ENCODE results near the gene PHPT1. TPM values are rescaled to one million over a fixed set of nuclear protein-coding genes. Genes with fewer than 3 reads are reported as not detected.
"Not testable (repeated sequence)": the region's sequence is repeated elsewhere in the genome, so short reads cannot be mapped to it uniquely, and the experiment has no call there.

The PHPT1 gene
- total and polyA plus RNA-seq, 2 donors from 2014 or later: 108 to 283 TPM

DNA sequence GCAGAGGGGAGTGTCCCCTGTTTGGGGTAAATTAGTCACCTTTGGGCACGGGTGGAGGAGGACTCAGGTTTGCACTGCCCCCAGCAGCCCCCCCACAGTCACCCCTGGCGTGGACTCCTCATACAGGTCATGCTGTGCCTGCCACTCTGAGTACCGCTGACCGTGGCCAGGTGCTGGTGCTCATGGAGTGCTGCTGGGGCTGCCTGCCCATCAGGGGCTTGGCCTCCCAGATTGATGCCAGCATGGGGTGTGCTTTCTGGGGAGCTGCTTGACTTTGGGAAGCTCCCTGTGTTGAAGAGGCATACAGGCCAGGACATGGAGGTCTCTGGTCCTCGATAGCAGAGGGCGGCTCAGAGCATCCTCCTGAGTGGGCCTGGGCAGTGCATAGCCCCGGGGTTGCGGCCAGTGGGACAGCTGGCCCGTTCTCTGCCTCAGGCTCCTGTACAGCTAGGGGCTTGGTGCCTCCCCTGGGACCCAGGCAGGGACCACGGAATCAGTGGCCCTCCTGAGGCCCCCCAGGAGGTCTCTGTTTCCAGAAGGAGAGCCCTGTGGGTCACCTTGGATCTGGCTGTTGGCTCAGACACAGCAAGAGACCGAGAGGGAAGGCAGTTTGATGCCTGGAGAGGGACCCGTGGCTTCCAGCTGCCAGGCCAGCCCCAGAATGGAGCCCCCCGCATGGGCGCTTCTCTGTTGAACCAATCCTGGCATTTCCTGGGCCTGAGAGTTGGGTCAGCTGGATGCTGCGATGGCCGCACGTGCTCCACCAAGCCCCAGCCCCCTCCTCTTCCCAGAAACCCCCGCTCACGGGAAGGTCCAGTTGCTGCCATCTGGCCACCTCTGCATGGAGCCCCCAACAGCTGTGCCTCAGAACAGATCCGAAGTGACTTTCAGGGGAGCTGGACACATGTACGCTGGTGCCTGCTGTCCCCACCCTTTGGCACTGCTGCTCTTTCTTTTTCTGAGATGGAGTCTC is 13.0 kb upstream of the PHPT1 start:
- TF ChIP-seq CTCF (IDR thresholded peaks at IDR 0.05; ENCODE audit: borderline replicate concordance, extremely low read depth, insufficient read depth): no peak
- Histone ChIP-seq H3K36me3 (ENCODE audit: control insufficient read depth in 2 of 3, insufficient read depth in 3 of 3, low read length in 3 of 3) (no peaks in the 10 kb centered on the region), H3K27me3 (ENCODE audit: control insufficient read depth, insufficient read depth, low read length) (no peaks in the 10 kb centered on the region), H3K9me3 (ENCODE audit: control insufficient read depth in 2 of 3, insufficient read depth in 1 of 3, low read length in 3 of 3) (no peaks in the 10 kb centered on the region), H3K9ac (ENCODE audit: low read length in 3 of 3) (no peak overlapping the region), H3K4me1 (ENCODE audit: control insufficient read depth in 2 of 3, insufficient read depth in 2 of 3, low read depth in 1 of 3, low read length in 3 of 3) (peaks cover 0 to 8% (median 0%) of the 10 kb centered on the region in 3 donors), H3K4me3 (ENCODE audit: low read length in 3 of 3) (no peak overlapping the region), H3K27ac (ENCODE audit: low read depth in 2 of 2, low read length in 2 of 2) (no peak overlapping the region)
- FAIRE-seq (no peak), DNase-seq (peak in 1 of 5 donors; percentile 63)
- intact Hi-C loops (cut with DNase I): no loop called here

- intact Hi-C loops (cut with DNase I): no loop called here
- H3K4me3 ChIP-seq (ENCODE audit: low read length in 3 of 3): no peak overlapping the region
- no peaks in the 10 kb centered on the region for H3K36me3 ChIP-seq (ENCODE audit: control insufficient read depth in 2 of 3, insufficient read depth in 3 of 3, low read length in 3 of 3)
Observed at GRCh38 chr9:136837146-136837855, 11.9 kb upstream of the PHPT1 start.

GRCh38 chr9:136837856-136838277 is 11.3 kb upstream of the PHPT1 start:
- DNase-seq; H3K27me3 ChIP-seq (ENCODE audit: control insufficient read depth, insufficient read depth, low read length); FAIRE-seq; H3K9me3 ChIP-seq (ENCODE audit: control insufficient read depth in 2 of 3, insufficient read depth in 1 of 3, low read length in 3 of 3); intact Hi-C loops (cut with DNase I); H3K36me3 ChIP-seq (ENCODE audit: control insufficient read depth in 2 of 3, insufficient read depth in 3 of 3, low read length in 3 of 3); H3K27ac ChIP-seq (ENCODE audit: low read depth in 2 of 2, low read length in 2 of 2); H3K9ac ChIP-seq (ENCODE audit: low read length in 3 of 3); H3K4me3 ChIP-seq (ENCODE audit: low read length in 3 of 3): not testable (repeated sequence)
- H3K4me1 ChIP-seq (ENCODE audit: control insufficient read depth in 2 of 3, insufficient read depth in 2 of 3, low read depth in 1 of 3, low read length in 3 of 3): peaks cover 0 to 22% (median 7%) of the 10 kb centered on the region in 3 donors

More at GRCh38 chr9:136837146-136837855, 11.9 kb upstream of the PHPT1 start:
- no peak overlapping the region for H3K27ac ChIP-seq (ENCODE audit: low read depth in 2 of 2, low read length in 2 of 2)
- no peak for TF ChIP-seq CTCF (IDR thresholded peaks at IDR 0.05; ENCODE audit: borderline replicate concordance, extremely low read depth, insufficient read depth)
- H3K9me3 ChIP-seq (ENCODE audit: control insufficient read depth in 2 of 3, insufficient read depth in 1 of 3, low read length in 3 of 3): no peaks in the 10 kb centered on the region
- H3K9ac ChIP-seq (ENCODE audit: low read length in 3 of 3): no peak overlapping the region
- H3K27me3 ChIP-seq (ENCODE audit: control insufficient read depth, insufficient read depth, low read length): no peaks in the 10 kb centered on the region
- peaks cover 0 to 17% (median 7%) of the 10 kb centered on the region in 3 donors for H3K4me1 ChIP-seq (ENCODE audit: control insufficient read depth in 2 of 3, insufficient read depth in 2 of 3, low read depth in 1 of 3, low read length in 3 of 3)
- no peak for FAIRE-seq
- peak in 1 of 5 donors; percentile 79 for DNase-seq
